SKM-1 treated with dmso at 0.1 percent for 144 hours (cell line): Measurements from ENCODE around the gene NUDT8.

Source experiments
- DNase-seq: peaks from one replicate; lab custom pipeline; 2025; ENCODE audit not compliant: unreplicated experiment; lab: John Stamatoyannopoulos, UW

NUDT8 gene, protein sequence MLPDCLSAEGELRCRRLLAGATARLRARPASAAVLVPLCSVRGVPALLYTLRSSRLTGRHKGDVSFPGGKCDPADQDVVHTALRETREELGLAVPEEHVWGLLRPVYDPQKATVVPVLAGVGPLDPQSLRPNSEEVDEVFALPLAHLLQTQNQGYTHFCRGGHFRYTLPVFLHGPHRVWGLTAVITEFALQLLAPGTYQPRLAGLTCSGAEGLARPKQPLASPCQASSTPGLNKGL

DNA sequence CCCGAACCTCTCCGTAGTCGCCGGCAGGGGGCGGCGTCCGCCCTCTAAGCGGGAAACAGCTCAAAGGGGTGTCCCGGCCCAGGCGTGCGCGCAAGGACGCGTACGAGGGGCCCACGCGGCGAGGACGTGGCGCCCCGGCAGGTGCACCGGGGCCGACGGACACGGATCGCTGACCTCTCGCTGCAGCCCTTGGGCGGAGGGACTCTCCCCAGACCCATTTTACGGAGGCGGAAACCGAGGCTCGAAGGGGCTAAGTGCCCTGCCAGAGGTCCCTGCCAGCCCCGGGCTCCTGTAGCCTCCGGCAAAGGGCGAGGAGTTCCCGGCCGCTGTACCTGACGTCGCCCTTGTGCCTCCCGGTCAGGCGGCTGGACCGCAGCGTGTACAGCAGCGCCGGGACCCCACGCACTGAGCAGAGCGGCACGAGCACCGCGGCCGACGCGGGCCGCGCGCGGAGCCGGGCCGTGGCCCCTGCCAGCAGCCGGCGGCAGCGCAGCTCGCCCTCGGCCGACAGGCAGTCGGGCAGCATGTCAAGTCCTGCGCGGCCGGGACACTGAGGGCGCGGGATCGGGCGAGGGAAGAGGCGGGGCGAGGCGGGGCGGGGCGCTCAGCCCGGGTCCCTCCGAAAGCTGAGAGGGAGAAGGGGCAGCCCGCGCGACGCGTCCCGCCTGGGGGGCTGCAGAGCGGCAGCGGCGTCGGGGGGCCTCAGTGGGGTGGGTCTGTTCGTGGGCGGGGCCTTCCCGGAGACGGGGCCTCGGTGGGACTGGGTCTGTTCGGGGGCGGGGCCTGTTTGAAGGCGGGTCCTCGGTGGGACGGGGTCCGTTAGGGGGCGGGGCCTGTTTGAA is at the start of gene NUDT8:
Gene NUDT8, minus strand, starts transcription at position 552 of the 842 bp plus-strand sequence. Its CDS starts 26 bp downstream, at position 526.
- DNase-seq = peak; percentile 81

DNA sequence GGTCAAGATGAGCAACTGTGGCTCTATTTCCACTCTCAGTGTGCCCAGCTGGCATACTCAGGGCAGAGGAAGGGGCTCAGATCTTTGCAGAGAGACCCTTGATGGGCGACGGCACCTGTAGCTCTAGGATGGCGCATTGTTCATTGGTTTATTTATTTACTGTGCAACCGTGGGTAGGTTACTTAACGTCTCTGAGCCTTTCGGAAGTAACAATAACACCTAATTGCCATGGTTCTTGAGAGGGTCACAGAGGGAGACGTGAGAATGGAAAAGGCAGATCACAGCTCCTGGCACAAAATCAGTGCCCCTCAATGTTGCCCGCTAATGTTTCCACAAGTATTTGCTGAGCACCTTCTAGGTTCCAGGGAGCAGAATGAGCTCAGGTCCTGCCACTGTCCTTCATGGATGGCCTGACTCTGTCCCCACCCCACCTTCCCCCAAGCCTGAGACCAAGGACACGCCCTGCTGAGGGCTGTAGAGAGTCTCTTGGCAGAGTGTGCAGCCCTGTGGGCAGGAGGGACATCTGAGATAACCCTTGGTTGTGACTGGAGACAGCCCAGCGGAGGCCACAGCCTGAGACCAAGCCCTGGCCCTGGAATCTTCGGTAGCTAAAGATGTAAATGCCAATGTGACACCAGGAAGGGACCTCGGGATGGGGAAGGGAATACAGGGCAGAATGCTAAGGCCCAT is 45.5 kb upstream of the NUDT8 start:
- DNase-seq = no peak

- no peak for DNase-seq
These were observed 44.7 kb upstream of the NUDT8 start, which contains the start of gene ALDH3B2 for GRCh38 chr11:67674442-67674871. Gene ALDH3B2, minus strand, starts transcription at chr11:67674623. Its CDS starts 7,688 bp downstream, at chr11:67666935.

- DNase-seq = no peak
These were observed 44.2 kb upstream of the NUDT8 start for GRCh38 chr11:67673902-67674301.

DNA sequence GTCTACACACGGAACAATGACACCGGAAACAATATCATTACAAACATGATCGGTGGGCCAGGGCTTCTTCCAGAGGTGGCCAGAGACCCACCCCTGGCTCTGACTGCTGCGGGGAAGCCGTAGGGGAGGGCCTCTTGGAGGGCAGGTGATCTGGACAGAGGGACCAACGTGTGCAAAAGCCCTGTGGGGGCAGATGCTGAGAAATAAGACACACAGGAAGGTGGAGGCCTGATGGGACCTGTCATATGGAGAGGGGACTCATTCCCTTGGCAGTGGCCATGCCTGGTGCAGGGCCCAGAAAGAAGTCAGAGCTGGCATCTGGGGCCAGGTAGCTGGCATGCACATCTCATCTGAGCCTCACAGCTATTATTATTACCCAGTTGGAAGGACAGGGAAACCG is 43.6 kb upstream of the NUDT8 start:
- DNase-seq = no peak

DNA sequence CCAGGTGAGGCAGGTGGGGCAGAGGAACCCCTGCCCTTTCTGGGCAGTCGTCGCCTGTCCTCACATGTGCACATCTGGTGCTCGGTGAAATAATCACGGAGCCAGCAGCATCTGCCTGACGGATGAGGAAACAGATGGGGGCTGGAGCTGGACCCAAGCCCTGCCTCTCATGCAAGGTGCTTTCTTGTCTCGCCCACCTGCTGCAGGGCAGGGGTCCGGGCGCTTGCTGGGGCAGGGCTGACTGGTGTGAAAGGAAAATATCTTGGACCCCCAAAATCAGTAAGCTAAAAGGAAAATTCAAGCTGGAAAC is 41.4 kb upstream of the NUDT8 start:
- DNase-seq = no peak

- DNase-seq = no peak
These were observed 40.8 kb upstream of the NUDT8 start for GRCh38 chr11:67670316-67671210.

GRCh38 chr11:67668192-67668551 is 38.4 kb upstream of the NUDT8 start:
- no peak for DNase-seq

GRCh38 chr11:67667490-67668191 is 37.9 kb upstream of the NUDT8 start:
- DNase-seq = no peak

DNA sequence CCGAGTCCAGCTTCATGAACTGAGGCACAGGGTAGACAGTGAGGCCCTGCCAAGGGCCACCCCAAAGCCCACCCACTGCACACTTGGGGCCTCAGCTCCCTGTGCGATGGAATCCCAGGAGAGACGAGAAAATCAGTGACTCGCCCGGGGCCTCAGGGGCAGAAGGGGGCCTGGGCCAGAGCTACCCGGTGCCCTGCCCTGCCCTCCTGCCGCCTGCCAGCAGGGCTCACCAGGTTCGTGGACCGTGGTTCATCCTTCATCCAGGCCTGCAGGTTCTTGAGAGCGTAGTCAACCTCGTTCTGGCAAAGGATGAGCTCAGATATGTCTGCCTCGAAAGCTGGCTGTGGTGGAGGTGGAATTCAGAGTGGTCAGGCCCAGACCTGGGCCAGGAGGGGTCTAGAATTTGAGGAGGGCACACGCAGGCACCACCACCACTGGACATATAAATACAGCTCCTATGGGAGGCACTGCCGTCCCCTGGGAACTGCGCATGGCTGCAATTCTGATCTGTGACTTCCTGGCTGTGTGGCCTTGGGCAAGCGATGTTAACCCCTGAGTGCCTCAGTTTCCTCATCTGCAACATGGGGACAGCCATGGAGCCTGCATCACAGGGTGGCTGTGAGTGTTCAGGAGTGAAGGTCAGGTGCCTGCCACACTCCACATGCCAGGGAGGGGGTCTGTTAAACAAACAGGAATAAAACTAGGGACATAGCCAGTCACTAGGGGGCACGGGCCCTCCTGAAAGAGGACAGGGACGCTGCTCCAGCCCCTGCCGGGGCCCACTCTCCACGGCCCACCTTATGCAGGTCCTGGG is 37.1 kb upstream of the NUDT8 start:
- DNase-seq = no peak

DNA sequence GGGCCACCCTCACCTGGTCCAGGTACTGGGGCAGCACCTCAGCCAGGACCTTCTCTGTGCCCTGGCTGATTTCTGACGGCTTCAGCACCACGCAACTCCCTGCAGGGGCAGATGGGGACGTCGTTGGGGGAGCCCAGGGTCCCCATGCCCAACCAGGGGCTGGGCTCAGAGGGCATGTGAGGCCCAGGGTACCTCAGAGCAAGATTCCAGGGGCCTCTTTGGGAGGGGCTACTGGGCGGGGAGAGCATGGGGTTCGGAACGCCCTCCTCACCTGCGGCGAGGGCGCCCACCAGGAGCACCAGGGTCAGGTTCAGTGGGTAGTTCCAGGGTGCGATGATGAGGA is 36.5 kb upstream of the NUDT8 start:
- DNase-seq = no peak

DNA sequence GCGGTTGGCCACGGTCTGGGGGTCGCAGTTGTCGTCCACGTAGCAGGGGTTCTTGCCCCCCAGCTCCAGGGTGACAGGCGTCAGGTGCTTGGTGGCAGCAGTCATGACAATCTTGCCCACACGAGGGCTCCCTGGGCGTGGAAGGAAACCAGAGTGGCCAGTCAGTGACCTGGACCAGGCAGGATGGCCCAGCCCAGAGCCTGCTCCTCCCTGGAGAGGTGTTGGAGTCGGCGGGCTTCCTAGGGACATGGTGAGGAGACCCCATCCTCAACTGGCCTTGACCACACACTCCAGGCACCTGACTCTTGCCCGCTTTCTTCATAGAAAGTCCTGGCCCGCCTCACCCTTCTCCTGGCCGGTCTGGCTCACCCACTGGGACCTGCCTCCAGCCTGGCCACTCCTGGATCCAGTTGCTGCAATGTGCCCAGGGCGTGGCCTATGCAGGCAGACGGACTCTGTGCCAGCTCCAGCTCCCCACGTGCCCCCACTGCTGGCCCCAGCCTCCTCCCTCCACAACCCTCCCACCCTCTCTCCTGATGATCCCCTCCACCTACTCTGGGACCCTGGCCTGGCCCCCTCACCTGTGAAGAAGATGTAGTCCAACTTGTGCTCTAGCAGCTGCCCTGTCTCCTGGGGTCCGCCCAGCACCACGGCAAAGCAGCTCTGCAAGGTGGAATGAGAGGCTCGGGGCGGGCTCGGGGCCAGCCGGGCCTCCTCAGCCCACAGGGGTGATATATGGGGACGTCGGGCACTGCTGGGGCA is 36.0 kb upstream of the NUDT8 start:
- no peak for DNase-seq

- no peak for DNase-seq
These were observed 35.2 kb upstream of the NUDT8 start for GRCh38 chr11:67664696-67665540.

- no peak for DNase-seq
These were observed 34.5 kb upstream of the NUDT8 start for GRCh38 chr11:67664213-67664585.

DNA sequence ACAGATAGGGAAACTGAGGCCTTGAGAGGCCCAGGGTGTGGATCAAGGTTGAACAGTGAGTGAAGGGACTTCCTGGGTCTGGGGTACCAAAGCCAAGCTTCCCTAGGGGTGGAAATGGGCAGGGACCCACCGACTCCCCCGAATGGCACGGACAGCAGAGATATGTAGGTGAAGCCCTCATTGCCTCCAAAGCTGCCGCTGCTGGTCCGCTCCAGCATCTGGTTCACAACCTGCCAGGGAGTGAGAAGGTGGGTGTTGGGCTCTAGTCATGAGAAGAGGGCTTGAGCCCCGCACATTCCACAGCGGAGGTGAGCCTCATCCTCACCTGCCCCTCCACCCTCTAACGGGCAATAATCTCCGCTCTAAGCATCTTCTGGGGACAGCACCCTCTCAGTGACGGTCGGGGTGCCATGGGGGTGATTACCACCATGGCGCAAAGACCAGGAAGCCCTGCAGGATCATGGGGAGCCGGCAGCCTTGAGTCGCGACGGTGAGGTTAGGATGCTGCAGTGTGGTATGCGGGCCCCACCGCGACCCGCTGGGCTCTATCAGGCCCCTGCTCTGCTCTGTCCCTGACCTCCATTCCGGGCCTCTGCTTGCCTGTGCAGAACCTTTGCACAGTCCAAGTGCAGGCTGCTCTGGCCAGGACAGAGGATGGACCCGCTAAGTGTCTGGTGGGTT is 33.9 kb upstream of the NUDT8 start:
- no peak for DNase-seq

DNA sequence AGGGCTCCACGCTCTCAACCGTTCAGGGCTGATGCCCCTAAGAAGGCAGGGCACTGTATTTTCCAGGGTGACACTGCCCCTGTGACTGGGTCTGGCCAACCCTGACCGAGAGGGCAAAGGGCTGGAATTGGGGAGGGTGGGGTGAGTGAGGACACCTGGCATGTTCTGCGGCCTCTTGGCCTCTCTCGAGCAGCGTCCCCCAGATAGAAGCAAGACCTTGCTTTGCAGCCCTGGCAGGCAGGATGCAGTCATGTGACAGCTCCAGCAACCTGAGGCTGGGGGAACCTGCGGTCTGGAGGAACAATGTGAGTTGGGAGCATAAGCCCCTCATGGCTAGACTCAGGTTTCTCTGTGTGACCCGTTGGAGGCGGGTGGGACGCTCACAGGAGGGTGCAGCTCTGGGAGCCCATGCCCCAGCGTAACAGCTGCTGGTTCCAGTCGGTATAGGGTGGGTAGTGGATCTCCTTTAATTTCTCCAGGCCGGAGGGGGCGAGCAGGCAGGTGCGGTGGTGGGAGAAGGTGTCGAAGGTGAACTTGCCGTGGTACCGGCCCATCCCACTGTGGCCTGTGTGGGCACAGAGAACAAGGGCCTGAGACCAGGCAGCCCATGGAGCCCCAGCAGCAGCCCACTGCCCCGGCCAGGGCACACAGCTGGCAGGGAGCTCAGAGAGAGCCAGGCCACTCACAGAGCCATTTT is 33.2 kb upstream of the NUDT8 start:
- DNase-seq = no peak
